HEK293T (cell line): ENCODE results near the gene BMPR1B.

Experiments
- BHLHE40 ChIP-seq: fragments of 450-650 bp; IDR thresholded peaks from 2 replicates; pipeline ENCODE4 v1.6.1; 2016; ENCODE audit warnings: mild to moderate bottlenecking, moderate library complexity, borderline replicate concordance
- FOXA1 ChIP-seq: fragments of 450-650 bp; IDR thresholded peaks from 2 replicates; pipeline ENCODE4 v1.6.1; 2016; ENCODE audit warnings: mild to moderate bottlenecking
- L3MBTL2 ChIP-seq: fragments of 450-650 bp; conservative IDR thresholded peaks from 2 replicates; pipeline ENCODE4 v1.6.1; 2016; ENCODE audit warnings: mild to moderate bottlenecking
- SP1 ChIP-seq: fragments of 450-650 bp; IDR thresholded peaks from 2 replicates; pipeline ENCODE4 v1.6.1; 2017
- SUZ12 ChIP-seq: fragments of 450-650 bp; IDR thresholded peaks from 2 replicates; pipeline ENCODE4 v1.6.1; 2016; ENCODE audit warnings: mild to moderate bottlenecking
- ZNF384 ChIP-seq: fragments of 450-650 bp; IDR thresholded peaks from 2 replicates; pipeline ENCODE4 v1.6.1; 2016

DNA sequence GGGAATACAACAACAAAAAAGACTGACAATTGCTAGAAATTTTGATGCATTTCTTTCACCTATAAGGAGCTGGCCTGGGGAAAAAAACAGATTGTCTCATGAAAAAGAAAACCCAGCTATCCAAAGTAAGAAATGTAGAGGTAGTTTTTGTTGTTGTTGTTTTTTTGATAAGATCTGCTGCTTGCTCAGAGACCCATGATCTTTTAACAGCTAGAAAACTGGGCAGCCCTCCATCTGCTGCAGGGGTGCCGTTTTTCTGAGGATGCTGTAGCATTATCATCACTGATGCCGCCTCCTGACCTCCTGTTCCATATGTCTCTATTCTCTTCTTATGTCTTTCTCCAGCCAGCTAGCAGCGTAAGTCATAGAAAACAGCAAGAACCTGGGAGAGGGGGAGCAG lies 98.3 kb downstream of the BMPR1B start:
- TF ChIP-seq L3MBTL2 (no peak), ZNF384 (no peak), BHLHE40 (no peak), SP1 (no peak), FOXA1 (no peak), SUZ12 (no peak)
